T-helper 17 cell (primary cell): Measurements from ENCODE around the gene XCR1. TPM values are rescaled to one million over a fixed set of nuclear protein-coding genes. Genes with fewer than 3 reads are reported as not detected.

Source experiments
- ATAC-seq: fragments of 150-1000 bp; cut with Tn5 transposase; 2 replicates; pipeline ENCODE4 v1.10.0; 2021; ENCODE audit warnings: mild to moderate bottlenecking, moderate library complexity
- DNase-seq, 3 donors: peaks; one replicate each; pipeline versions ENCODE4 v3.0.0 to v3.0.0-alpha.2; 2020 to 2021
- H3K9me3 ChIP-seq: one replicate; pipeline ENCODE4 v1.7.0; 2013; ENCODE audit warnings: low read length, mild to moderate bottlenecking; ENCODE audit not compliant: control insufficient read depth, poor library complexity, severe bottlenecking
- H3K27ac Mint-ChIP-seq: one replicate; pipeline ENCODE4 v1.8.0; 2022; ENCODE audit warnings: mild to moderate bottlenecking, moderate library complexity, mixed read lengths
- H3K27me3 Mint-ChIP-seq: one replicate; pipeline ENCODE4 v1.8.0; 2022; ENCODE audit warnings: mixed read lengths
- H3K36me3 Mint-ChIP-seq: one replicate; pipeline ENCODE4 v1.8.0; 2022; ENCODE audit warnings: low read depth, mixed read lengths
- H3K4me1 Mint-ChIP-seq: one replicate; pipeline ENCODE4 v1.8.0; 2022; ENCODE audit warnings: mild to moderate bottlenecking, mixed read lengths
- H3K4me3 Mint-ChIP-seq: one replicate; pipeline ENCODE4 v1.8.0; 2022; ENCODE audit warnings: mild to moderate bottlenecking, moderate library complexity, mixed read lengths
- total RNA-seq, 4 donors: library from RNA in 2 of 4; stranded (reverse) in 2 of 4; gene quantifications; one replicate each; pipeline ENCODE4 v1.2.3 and lab custom pipeline; 2022 to 2026

The XCR1 gene
- total RNA-seq, 2 donors from 2014 or later = 0.08 TPM; not detected in 1

DNA sequence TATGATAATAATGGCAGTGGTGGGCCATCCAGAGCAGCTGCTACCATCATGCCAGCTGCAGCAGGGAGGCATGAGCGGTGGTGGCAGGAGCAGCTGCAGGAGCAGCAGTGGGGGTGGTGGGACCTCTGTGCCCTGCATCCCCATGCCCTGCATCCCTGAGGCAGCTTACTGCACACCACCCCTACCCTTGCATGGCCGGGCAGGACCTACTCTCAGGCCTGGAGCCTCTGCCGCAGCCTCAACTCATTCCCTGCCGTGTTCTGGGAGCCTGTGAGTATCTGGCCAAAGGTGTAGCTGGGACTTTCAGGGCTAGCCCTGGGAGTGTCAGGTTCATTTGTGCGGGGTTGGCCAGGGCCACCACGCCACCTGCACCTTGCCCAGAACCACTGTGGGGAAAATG lies 3.3 kb upstream of the XCR1 start:
- Mint-ChIP-seq H3K27ac (no peak overlapping the region), H3K36me3 (peaks cover 3% of the 10 kb centered on the region), H3K4me3 (no peak overlapping the region), H3K27me3 (no peaks in the 10 kb centered on the region), H3K4me1 (no peaks in the 10 kb centered on the region)
- DNase-seq = no peak
- no peaks in the 10 kb centered on the region for H3K9me3 ChIP-seq
- no peak for ATAC-seq

DNA sequence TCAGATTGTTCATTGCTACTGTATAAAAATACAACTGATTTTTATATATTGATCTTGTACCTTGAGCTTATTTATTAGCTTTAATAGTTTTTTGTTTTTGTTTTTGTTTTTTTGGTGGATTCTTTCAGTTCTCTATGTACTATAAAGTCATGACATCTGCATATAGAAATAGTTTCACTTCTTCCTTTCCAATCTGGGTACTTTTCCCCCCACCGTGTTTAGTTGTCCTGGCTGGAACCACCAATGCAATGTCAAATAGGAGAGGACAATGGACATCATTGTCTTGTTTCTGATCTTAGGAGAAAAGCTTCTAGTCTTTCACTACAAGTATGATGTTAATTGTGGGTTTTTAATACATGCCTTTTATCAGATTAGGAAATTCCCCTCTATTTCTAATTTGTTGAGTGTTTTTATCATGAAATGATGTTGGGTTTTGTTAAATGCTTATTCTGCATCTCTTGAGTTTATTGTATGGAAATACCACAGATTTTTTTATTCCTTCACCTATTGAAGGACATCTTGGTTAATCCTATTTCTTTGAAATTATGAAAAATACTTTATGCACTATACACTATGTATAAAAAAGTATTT lies 2.8 kb upstream of the XCR1 start:
- DNase-seq = no peak
- peaks cover under 1% of the 10 kb centered on the region for H3K36me3 Mint-ChIP-seq

DNA sequence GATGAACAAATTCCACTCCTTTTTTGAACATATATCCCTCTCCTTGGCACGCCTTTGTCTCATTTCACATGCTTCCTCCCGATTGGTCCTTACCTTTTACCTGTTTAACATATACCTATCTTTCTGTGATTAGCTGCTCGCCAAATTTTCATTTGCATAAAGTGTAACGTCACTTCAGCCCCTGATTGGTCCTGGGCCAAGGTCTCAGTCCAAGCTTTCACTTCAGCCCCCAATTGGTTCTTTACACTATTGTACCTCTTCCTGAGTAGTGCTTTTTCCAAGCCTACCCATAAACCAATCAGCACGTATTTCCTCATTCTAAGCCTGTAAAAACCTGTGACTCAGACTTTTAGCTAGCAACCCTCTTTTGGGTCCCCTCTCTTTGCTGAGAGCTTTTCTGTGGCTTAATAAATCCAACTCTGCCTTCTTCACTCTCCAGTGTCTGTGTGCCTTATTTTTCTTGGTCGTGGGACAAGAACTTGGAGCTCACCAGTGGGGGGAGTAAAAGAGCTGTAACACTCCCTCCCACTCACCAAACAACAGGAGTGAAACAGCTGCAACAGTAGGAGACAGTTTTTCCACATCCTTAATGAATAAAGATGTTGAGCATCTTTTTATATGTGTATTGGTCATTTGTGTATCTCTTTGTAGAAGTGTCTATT lies 584 bp upstream of the XCR1 start:
- H3K9me3 ChIP-seq = no peaks in the 10 kb centered on the region
- Mint-ChIP-seq H3K4me1 (no peaks in the 10 kb centered on the region), H3K36me3 (no peaks in the 10 kb centered on the region), H3K27ac (no peak overlapping the region), H3K27me3 (no peaks in the 10 kb centered on the region), H3K4me3 (no peak overlapping the region)
- DNase-seq = no peak
- no peak for ATAC-seq

More for the DNA sequence above, 2.8 kb upstream of the XCR1 start:
- no peak overlapping the region for H3K4me3 Mint-ChIP-seq
- no peak for ATAC-seq
- no peaks in the 10 kb centered on the region for H3K9me3 ChIP-seq
- H3K4me1 Mint-ChIP-seq = no peaks in the 10 kb centered on the region
- no peak overlapping the region for H3K27ac Mint-ChIP-seq
- H3K27me3 Mint-ChIP-seq = no peaks in the 10 kb centered on the region

DNA sequence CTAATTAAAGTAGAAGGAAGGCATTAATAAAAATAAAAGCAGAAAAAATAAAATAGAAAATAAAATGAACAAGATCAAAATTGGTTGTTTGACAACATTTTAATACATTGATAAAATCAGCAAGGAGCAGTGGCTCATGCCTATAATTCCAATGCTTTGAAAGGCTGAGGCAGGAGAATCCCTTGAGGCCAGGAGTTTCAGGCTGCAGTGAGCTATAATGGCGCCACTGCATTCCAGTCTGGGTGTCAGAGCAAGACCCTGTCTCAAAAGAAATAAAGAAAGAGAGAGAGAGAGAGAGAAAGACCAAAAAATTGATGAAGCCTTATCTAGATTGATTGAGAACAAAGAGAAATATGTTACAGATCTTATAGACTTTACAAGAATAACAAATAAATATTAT lies 2.1 kb downstream of the XCR1 start:
- Mint-ChIP-seq H3K4me3 (no peak overlapping the region), H3K4me1 (peaks cover 7% of the 10 kb centered on the region), H3K27me3 (no peaks in the 10 kb centered on the region), H3K36me3 (no peaks in the 10 kb centered on the region), H3K27ac (no peak overlapping the region)
- ATAC-seq (no peak), DNase-seq (no peak)
- H3K9me3 ChIP-seq = no peaks in the 10 kb centered on the region

DNA sequence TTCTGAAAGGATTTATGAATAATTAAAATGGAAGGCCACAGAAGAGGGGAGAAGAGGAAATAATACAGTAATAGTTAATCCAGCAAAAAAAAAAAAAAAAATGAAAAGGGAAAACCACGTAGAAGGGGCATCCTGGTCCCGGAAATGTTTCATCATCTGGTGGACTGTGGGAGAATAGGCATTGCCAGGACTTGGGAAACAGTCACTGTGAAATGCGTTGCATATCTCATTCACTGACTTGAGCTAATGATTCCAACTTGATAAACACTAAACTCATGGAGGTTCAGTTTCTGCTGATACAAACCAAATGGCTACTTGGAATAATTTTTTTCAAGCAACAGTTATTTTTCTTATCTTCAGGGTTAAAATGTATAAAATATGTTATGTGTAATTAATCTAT lies 3.2 kb downstream of the XCR1 start:
- no peak for ATAC-seq
- peaks cover 3% of the 10 kb centered on the region for H3K36me3 Mint-ChIP-seq
- peaks cover 7% of the 10 kb centered on the region for H3K4me1 Mint-ChIP-seq
- no peaks in the 10 kb centered on the region for H3K27me3 Mint-ChIP-seq
- no peak overlapping the region for H3K4me3 Mint-ChIP-seq
- H3K9me3 ChIP-seq = no peaks in the 10 kb centered on the region
- no peak overlapping the region for H3K27ac Mint-ChIP-seq
- DNase-seq = no peak

DNA sequence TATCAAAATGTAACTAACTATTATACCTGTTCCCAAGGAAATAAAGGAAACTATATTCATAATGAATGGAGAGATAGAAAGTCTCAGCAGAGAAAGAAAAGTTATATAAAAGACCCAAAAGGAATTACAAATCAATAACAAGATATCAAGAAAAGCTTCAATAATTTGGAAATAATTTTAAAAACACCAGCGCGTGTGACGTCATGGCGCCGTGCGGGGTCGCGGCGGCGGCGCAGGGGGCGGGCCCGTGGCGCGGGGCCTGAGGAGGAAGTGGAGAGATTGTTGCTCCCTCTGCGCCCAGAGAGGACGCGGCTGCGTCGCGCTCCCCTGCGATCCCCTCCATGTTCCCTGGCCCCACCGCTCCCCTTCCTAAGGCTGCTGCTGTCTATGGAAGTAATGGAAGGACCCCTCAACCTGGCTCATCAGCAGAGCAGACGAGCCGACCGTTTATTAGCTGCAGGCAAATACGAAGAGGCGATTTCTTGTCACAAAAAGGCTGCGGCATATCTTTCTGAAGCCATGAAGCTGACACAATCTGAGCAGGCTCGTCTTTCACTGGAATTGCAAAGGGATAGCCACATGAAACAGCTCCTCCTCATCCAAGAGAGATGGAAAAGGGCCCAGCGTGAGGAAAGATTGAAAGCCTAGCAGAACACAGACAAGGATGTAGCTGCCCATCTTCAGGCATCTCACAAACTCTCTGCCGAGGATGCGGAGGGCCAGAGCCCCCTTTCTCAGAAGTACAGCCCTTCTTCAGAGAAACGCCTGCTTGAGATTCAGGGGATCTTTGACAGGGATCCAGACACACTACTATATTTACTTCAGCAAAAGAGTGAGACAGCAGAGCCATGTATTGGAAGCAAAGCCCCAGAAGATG lies 4.1 kb downstream of the XCR1 start:
- peaks cover 3% of the 10 kb centered on the region for H3K36me3 Mint-ChIP-seq
- peaks cover 7% of the 10 kb centered on the region for H3K4me1 Mint-ChIP-seq
- ATAC-seq (no peak), DNase-seq (no peak)
- no peak overlapping the region for H3K27ac Mint-ChIP-seq
- H3K9me3 ChIP-seq = no peaks in the 10 kb centered on the region
- H3K4me3 Mint-ChIP-seq = no peak overlapping the region
- H3K27me3 Mint-ChIP-seq = no peaks in the 10 kb centered on the region

DNA sequence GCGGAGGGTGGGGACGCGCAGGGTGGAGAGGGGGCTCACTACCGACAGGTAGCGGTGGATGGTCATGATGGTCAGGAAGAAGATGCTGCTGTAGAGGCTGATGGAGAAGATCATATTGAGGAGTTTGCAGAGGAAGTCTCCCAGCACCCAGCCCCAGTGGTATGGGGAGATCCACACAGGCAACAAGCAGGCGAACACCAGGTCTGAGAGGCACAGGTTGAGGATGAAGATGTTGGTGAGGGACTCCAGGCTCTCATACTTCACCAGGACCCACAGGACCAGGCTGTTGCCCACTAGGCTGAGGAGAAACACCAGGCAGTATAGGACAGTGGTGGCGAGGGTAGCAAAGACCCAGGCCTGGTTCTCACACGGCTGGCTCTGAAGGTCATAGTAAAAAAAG lies 5.8 kb downstream of the XCR1 start:
- DNase-seq = no peak
- no peaks in the 10 kb centered on the region for H3K9me3 ChIP-seq
- Mint-ChIP-seq H3K4me1 (peaks cover 7% of the 10 kb centered on the region), H3K36me3 (peaks cover 3% of the 10 kb centered on the region), H3K27me3 (no peaks in the 10 kb centered on the region), H3K4me3 (no peak overlapping the region), H3K27ac (peak overlapping the region; percentile 24)
- no peak for ATAC-seq

DNA sequence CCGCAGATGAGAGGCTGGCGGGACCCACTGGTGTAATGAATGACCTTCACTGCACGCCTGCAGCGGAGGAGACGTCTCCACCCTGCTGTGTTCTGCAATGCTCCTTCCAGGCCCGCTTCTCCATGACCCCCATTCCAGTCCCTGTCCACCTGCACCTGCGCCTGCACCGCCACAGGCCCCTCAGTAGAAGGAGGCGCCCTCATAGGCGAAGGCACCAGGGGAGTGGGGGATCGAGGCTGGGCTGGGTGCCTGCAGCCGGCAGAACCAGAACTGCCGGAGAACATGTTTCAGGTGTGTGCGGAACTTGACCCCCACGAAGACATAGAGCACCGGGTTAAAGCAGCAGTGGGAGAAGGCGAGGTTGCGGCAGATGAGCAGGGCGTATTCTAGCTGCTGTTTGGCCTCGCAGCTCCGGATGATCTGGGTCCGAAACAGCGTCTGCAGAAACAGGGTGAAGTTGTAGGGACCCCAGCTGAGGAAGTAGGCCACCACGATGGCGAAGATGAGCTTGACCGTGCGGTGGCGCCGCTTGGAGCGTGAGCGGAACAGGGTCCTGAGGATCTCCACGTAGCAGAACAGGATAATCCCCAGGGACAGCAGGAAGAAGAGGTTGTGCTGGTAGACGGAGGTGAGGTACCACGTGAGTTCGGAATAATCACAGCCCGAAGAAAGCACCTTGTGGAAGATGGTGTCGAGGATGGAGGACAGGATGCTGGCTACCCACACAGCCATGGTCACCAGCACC lies 6.3 kb downstream of the XCR1 start:
- H3K27ac Mint-ChIP-seq = peak overlapping the region; percentile 24
- H3K27me3 Mint-ChIP-seq = no peaks in the 10 kb centered on the region
- DNase-seq (no peak), ATAC-seq (no peak)
- H3K4me3 Mint-ChIP-seq = no peak overlapping the region
- H3K4me1 Mint-ChIP-seq = peaks cover 7% of the 10 kb centered on the region
- peaks cover 3% of the 10 kb centered on the region for H3K36me3 Mint-ChIP-seq
- H3K9me3 ChIP-seq = no peaks in the 10 kb centered on the region

DNA sequence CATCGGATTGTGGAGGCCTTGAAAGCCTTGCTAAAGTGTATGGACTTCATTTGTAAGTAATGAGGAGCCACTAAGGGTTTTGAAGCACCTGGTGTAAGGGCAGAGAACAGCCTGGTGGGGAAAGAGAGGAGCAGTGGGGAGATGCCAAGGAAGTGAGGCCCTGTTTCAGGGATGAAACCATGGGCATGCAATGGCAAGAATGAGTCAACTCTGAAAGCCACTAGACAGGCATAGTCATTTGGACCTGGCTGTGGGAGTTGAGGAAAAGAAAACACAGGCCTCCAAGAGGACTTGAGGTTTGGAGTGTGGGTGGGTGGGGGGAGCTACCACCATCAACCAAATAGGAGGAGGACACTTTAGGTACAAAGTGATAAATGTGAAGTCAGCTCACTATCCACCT lies 7.6 kb downstream of the XCR1 start:
- DNase-seq (no peak), ATAC-seq (no peak)
- H3K4me3 Mint-ChIP-seq = no peak overlapping the region
- H3K36me3 Mint-ChIP-seq = peaks cover 3% of the 10 kb centered on the region
- peaks cover 7% of the 10 kb centered on the region for H3K4me1 Mint-ChIP-seq
- no peak overlapping the region for H3K27ac Mint-ChIP-seq
- H3K9me3 ChIP-seq = no peaks in the 10 kb centered on the region
- no peaks in the 10 kb centered on the region for H3K27me3 Mint-ChIP-seq

DNA sequence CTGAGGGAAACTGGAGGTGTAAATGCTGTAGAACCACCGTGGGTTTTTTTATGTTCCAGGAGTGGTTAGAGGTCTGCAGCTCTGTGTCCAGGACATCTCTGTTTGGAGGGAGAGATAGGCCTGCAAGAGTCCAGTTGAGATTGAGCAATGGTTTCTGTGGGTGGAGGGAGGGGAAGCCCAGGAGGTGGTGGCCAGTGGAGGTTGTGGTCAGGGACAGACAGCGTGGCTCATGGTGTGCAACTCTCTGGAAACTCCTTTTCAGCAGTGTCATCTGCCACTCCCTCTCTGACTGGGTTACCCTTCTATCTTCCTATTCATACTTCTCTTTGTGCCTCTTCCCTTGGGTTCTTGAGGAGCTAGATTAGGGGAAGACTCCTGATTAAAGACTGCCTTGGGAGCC lies 9.6 kb downstream of the XCR1 start:
- Mint-ChIP-seq H3K4me3 (no peak overlapping the region), H3K27ac (no peak overlapping the region), H3K27me3 (no peaks in the 10 kb centered on the region), H3K4me1 (peaks cover 7% of the 10 kb centered on the region), H3K36me3 (peaks cover 3% of the 10 kb centered on the region)
- DNase-seq = no peak
- ATAC-seq = no peak
- H3K9me3 ChIP-seq = no peaks in the 10 kb centered on the region

DNA sequence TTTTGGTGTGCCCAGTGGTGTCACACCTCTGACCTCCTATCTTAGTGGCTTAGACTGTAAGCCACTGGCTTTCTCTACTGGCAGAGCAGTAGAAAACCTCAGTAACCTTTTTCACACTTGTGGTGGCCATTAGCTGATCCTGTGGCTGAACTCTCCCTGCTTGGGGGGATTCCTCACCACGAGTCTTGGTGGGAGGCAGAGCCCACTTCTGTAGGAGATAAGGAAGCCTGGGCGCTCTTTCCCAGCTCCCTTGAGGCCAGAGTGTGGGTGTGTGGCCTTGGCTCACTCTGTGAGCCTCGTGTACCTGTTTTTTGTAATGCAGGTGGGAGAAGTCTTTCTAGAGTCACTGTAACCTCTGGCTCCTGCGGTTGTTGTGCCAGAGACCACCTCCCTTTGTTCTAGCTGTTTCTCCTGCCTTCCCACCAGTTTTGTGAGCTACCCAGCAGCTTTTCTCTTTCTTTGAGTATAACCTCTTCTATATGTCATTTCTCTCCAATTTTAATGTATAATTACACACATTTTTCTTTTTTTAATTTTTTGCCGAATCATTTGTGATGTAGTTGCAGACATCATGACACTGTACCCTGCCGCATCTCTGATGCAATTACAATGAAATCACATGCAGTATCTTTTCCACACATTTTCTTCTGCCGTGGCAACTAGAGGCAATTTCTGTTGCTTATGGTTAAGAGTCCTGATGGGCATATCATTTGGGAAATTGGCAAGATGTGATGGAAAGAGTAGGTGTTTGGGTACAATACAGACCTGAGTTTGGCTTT lies 13.8 kb downstream of the XCR1 start:
- ATAC-seq (no peak), DNase-seq (no peak)
- H3K9me3 ChIP-seq = no peaks in the 10 kb centered on the region
- H3K27me3 Mint-ChIP-seq = no peaks in the 10 kb centered on the region
- H3K36me3 Mint-ChIP-seq = no peaks in the 10 kb centered on the region
- H3K4me3 Mint-ChIP-seq = no peak overlapping the region
- H3K4me1 Mint-ChIP-seq = peaks cover 2% of the 10 kb centered on the region
- no peak overlapping the region for H3K27ac Mint-ChIP-seq

DNA sequence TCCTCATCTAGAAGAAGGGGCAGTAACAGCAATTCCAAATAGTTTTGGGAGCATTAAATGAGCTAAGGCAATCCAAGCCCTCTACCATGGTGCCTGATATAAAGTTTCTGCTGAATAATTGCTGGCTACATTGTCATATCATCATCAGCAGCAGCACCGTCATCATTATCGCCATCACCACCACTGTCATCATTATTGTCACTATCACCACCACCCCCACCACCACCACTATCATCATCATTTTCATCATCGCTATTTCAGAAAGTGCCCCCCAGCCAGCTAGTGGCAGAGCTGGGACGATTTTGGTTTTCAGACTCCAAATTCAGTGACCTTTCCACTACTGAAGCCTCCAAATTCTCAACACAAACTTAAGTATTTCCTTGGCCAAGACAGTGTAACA lies 15.0 kb downstream of the XCR1 start:
- Mint-ChIP-seq H3K4me3 (no peak overlapping the region), H3K27ac (no peak overlapping the region), H3K36me3 (no peaks in the 10 kb centered on the region), H3K4me1 (peaks cover 5% of the 10 kb centered on the region), H3K27me3 (no peaks in the 10 kb centered on the region)
- DNase-seq (no peak), ATAC-seq (no peak)
- H3K9me3 ChIP-seq = no peaks in the 10 kb centered on the region
